ENCODE data around the gene ODC1.

Gene ODC1

DNA sequence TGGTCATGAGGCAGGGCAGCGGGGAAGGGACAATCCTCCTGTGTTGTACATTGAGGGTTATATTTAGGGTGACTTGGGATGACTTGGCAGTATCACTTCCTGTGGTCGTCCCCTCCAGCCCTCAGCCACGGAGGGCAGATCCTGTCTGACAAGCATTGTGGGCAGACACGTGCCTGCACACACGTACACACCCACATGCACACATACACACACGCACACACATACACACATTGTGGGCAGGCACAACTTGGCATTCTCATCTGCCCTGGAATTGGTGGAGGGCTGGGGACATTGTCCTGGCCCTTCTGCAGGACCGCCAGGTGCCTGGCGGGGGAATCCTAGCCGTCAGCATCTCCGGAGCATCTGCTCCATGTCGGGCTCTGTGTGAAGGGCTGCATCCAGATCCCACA, 47.6 kb downstream of the ODC1 start:
- no peak for DNase-seq (ENCODE audit: low spot score)

DNA sequence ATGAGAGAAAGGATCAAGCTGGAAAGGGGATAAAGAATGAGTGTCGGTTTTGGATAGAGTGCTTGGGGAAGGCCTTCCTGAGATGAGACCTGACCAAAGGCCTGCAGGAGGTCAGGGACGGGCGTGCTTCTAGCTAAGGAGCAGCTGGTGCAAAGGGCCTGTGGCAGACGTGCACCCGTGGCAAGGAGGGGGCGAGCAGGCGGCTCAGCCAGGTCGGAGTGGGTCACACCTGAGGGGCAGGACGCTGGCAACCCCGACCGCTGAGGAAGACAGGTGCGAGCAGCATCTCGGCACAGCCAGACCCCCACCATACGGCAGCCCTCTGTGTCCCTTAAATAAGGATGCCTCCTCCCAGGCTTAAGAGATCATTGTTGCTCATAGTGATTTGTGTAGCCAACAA, 48.1 kb downstream of the ODC1 start:
- no peak for DNase-seq (ENCODE audit: low spot score)

DNA sequence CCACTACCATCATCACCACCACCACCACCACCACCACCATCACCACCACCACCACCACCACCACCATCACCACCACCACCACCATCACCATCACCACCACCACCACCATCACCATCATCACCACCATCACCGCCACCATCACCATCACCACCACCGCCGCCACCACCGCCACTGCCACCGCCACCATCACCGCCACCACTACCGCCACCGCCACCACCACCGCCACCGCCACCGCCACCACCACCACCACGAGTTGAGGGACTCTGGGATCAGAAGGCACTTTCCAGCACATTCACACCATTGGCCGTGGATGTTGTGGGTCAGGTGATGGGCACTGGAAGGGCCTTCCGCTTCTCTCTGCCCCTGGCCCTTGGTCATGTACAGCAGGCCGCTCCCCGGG, 48.8 kb downstream of the ODC1 start:
- no peak for DNase-seq (ENCODE audit: low spot score)

DNA sequence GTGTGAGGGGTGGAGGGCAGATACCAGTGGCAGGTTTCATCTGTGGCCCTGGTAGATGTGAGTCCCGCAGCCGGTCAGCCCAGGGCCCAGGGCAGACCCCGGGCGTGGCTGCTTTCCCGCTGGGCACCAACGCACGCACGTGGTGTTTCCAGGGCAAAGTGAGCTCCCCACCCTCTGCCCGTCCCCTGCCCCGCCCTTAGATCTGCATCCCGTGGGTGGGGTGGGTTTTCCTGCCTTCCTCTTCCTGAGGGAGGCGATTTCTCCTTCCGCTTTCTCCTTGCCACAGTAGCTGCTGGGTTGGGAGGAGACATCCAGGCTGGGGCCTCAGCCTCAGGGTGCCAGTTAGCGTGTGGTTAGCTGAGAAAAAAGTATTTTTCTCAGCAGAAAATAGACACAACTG, 49.6 kb downstream of the ODC1 start:
- no peak for DNase-seq (ENCODE audit: low spot score)

DNA sequence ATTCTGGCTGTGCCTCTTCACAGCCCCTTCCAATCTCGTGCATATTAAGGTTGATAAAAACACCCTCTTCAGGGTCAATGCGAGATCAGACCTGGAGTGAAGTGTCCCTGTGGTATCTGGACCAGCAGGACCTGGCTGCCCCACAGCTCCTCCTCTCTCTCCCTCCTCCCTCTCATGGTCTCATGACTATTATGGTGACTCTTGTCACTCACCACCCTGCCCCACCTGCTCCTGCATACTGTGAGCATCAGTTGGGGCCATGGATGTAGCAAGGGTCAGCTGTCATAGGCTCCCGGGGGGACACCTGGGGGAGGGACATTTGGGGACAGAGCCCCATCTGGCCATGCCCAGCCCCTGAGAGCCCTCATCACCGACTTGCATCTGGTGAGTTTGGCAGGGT, 50.2 kb downstream of the ODC1 start:
- no peak for DNase-seq (ENCODE audit: low spot score)

DNA sequence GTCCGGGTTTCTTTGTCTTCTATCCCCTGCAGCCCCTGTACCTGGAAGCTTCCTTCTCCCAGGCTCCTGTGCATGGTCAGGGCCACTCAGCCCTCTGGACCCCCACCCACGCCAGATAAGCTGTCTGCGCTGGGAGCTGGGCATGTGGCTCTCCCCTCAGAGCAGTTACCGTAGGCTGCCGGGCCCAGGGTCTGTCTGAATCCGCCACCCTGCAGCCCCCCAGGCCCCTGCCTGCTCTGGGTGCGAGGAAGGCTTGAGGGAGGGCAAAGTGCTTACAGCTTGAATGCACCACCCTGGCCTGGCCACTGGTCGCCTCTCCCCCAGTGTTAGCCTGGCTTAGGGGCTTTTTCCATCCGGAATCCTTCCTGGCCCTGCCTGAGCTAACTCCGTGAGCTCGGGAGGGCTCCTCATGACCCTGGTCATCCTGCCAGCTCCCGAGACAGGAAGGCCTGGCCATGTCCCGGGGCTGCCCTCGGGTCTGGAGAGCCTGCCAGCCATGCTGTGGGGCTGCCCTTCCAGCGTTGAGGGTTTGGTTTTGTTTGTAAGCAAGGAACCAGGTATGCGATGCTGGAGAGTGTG, 50.7 kb downstream of the ODC1 start:
- no peak for DNase-seq (ENCODE audit: low spot score)

DNA sequence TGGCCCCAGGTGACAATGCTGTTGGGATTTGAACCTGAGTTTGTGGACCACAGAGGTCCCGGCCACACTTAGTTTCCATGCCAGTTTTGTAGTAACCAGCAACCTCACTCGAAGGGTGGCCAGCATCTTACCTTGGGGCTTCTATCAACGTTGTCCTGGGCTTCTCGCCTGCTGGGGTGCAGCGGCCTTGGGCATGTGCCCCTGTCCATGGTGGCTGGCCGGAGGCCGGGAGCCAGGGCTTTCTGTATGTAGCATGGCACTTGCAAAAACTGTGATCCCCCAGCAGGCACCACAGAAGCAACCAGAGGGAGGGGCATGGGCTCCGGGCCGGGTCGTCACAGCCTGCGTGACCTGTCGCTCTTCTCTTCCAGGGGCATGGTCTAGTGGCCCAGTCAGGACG, 51.7 kb downstream of the ODC1 start:
- DNase-seq (ENCODE audit: low spot score) = no peak

DNA sequence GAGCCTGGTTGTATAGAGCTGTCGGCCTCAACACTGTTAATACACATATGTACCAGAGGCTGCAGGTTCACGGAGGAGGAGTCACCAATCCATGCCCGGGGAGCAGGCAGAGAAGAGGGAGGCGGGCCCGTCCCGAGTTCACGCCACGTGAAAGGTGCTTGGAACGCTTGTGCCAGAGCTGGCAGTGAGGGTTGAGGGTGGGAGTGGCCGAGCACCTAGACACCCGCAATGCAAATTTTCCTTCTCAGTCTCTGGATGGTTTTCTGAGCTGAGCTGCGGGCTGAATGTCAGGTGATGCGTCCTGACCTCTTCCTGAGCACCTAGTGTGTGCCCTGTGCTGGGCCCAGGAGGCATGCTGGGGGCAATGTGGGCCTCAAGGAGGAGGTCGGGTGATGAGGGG, 52.2 kb downstream of the ODC1 start:
- no peak for DNase-seq (ENCODE audit: low spot score)

DNA sequence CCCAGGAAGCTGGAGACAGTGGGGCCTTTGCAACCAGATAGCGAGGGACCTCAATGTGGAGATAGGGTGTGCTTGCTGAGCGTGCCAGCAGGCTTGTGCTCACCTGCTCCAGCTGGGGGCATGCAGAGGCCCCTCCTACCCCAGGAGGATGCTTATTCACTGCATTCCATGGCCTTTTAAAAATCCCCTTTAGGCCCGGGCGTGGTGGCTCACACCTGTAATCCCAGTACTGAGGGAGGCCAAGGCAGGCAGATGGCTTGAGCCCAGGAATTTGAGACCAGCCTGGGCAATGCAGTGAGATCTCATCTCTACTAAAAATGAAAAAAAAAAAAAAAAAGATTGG, 54.5 kb downstream of the ODC1 start:
- DNase-seq (ENCODE audit: low spot score) = no peak

DNA sequence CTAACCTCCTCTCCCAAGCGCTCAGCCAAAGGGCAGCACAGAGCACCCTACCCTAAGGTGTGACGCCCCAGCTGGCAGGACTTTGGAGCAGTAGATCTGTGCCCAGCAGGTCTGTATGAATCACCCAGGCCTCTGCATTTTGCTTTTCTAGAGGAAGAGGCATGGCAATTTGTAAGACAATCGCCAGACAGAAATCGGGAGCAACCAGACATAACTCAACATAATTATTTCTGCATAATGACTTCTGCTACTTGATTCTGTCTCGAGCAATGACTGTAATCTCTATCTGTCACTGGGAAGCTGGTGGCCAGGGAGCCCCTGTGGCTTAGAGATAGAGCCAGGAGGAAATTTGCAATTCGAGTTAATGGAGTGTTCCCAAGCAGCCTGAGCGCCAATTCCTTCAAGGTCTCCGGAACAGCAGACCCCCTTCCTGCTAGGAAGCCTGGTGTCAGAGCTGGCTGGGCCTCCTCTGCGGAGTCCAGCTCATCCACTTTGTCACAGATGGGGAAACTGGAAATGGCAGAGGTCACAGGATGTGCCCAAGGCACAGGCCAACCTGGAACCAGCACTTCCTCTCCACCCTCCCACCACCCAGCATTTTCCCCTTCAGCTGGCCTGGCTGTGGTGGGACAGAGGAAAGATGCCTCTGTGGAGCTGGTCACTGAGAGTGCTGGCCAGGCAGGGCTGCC, 55.0 kb downstream of the ODC1 start:
- no peak for DNase-seq (ENCODE audit: low spot score)

DNA sequence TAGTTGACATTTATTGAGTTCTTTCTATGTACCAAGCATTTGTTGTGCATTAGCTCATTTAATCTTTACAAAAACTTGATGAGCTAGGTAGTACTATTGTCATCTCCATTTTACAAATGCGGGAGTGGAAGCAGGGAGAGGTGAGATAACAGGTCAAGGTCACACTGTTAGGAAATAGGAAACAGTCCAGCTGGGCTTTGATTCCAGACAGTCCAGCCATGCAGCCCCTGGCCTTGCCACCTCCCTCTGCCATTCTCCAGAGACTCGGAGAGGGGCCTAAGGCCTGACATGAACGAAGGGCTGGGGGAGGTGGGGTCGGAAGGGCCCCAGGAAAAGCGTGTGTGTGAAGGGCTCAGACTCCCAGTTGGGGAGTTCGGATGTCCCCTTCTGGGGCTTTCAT, 55.6 kb downstream of the ODC1 start:
- no peak for DNase-seq (ENCODE audit: low spot score)

DNA sequence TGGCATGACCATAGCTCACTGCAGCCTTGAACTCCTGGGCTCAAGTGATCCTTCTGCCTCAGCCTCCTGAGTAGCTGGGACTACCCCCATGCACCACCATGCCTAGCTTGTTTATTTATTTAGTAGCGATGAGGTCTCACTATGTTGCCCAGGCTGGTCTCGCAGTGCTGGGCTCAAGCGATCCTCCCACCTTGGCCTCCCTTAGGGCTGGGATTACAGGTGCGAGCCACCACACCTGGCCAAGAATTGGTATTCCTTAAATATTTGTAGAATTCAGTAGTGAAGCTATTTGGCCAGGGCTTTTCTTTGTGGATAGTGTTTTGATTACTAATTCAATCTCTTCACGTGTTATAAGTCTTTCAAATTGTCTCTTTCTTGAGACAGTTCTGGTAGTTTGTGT, 56.0 kb downstream of the ODC1 start:
- no peak for DNase-seq (ENCODE audit: low spot score)

DNA sequence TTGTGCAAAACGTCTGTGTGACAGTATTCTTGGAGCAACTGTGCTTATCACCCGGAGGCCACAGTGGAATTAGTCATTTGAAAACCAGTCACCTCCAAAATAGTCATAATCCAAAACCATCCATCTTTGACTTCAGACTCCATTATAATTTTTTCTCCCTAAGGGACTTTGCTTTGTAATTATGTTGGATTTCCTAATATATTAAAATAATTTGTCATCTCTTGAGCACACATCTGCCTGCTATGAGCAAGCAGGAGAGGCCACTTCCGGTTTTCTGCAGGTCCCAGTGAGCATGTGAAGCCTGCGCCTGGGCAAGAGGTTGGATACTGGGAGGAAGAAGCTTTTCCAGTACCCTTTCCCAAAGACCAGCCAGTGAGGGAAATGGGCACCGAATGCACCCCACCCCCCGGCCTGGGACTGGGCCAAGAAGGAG, 57.7 kb downstream of the ODC1 start:
- no peak for DNase-seq (ENCODE audit: low spot score)

Measured in AG08396 (cell line).